Activated effector memory CD4-positive, alpha-beta T cell treated with anti-CD3 and anti-CD28 coated beads, Interleukin-2, amount 50 U/mL, for 16 hours (primary cell): ENCODE data around the gene ASPHD1.
"Not testable (repeated sequence)": the region's sequence is repeated elsewhere in the genome, so short reads cannot be mapped to it uniquely, and the experiment has no call there.

ENCODE experiments used
- DNase-seq: peaks from one replicate; pipeline ENCODE4 v3.0.0-alpha.2; 2020

ASPHD1 gene, protein sequence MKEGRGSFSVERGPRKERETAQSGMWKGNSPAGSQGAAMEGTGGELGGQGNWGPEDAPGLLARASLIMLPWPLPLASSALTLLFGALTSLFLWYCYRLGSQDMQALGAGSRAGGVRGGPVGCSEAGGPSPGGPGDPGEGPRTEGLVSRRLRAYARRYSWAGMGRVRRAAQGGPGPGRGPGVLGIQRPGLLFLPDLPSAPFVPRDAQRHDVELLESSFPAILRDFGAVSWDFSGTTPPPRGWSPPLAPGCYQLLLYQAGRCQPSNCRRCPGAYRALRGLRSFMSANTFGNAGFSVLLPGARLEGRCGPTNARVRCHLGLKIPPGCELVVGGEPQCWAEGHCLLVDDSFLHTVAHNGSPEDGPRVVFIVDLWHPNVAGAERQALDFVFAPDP

GRCh38 chr16:29900102-29900887 is at the start of gene ASPHD1:
Gene ASPHD1 (plus strand): TSS chr16:29900488. CDS start chr16:29900972, 484 bp downstream.
- peak; percentile 86 for DNase-seq

- DNase-seq: no peak
Observed at GRCh38 chr16:29850998-29851397, 49.3 kb upstream of the ASPHD1 start.

GRCh38 chr16:29852654-29853053 is 47.6 kb upstream of the ASPHD1 start:
- no peak for DNase-seq

GRCh38 chr16:29854520-29855100 is 45.7 kb upstream of the ASPHD1 start:
- no peak for DNase-seq

DNA sequence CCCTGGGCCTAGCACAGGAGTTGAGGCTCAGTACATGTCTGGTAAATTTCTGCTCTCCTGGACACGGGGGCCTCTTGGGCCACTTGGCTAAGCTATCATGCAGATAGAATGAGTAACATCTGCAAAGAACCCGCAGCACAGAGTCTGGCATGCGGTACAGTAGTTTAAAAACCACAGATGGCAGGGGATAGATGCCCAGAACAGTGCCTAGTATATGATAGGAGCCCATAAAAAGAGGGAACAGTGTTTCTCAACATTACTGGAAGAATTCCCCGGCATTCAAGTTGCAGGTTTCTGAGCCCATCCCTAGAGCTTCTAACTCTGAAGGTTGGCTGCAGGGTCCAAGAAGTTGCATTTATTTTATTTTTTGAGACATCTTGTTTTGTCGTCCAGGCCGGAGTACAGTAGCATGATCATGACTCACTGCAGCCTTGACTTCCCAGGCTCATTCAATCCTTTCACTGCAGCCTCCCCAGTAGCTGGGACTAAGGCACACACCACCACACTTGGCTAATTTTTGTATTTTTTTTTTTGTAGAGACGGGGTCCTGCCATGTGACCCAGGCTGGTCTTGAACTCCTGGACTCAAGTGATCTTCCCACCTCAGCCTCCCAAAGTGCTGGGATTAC is 43.0 kb upstream of the ASPHD1 start:
- no peak for DNase-seq

GRCh38 chr16:29858149-29858849 is 42.0 kb upstream of the ASPHD1 start:
- DNase-seq: no peak

- DNase-seq: no peak
Observed at GRCh38 chr16:29858974-29859373, 41.3 kb upstream of the ASPHD1 start.

DNA sequence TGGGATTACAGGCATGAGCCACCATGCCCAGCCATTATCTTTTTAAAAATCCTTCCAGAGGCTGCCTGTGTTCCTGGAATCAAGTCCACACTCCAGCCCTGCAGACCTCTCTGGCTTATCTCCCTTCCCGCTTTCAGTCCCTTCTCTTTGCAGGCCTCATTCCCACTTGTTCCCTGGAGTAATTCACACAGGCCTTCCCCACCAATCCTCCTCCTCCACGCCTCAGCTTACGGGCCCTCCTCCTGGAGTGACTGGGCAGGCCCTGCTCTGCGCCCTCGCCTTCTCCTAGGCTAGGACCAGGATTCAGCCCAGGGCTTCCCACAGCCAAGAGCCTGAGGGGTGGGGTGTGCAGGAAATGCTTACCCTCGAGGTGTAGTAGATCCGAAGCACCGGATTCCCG is 40.1 kb upstream of the ASPHD1 start:
- no peak for DNase-seq

DNA sequence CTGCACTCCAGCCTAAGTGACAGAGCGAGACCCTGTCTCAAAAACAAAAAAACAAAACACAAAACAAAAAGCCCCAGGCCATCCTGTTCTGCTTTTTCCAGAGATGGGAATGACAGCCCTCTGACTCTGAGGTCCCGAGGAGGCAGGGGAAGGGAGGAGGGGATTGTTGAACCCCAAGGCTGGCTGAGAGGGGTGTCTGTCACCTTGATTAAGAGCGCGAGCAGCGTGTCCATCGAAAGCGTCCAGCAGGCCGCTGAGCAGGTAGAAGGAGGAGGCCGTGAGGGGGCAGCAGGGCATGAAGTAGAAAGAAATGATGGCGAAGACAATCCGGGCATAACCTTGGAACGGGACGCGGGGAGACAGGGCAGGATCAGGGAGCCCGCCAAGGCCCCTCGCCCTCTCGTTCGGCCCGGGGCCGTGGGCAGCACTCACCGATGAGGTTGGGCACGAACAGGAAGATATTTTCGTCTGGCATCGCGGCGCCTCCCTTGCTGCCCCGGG is 37.9 kb upstream of the ASPHD1 start:
- DNase-seq: no peak

GRCh38 chr16:29862884-29863668 is 37.2 kb upstream of the ASPHD1 start, which contains the start of gene CDIPT:
Gene CDIPT (minus strand): TSS chr16:29863226. CDS start chr16:29862857, 369 bp downstream.
- peak; percentile 97 for DNase-seq

DNA sequence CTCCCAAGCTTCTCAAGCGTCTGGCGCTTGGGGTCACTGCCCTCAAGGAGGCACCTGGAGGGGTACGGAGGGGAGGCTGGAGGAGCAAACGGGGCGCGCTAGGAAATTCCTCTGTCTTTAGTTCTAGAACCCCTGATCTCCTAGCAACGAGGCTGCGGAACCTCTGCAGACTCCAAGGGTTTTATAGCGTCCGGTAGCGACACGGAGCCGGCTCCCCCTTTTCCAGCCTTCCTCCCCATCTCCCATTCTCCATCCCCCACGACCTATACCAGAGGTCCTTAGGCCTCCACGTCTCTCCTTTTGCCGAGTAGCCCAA is 36.7 kb upstream of the ASPHD1 start:
- DNase-seq: no peak

DNA sequence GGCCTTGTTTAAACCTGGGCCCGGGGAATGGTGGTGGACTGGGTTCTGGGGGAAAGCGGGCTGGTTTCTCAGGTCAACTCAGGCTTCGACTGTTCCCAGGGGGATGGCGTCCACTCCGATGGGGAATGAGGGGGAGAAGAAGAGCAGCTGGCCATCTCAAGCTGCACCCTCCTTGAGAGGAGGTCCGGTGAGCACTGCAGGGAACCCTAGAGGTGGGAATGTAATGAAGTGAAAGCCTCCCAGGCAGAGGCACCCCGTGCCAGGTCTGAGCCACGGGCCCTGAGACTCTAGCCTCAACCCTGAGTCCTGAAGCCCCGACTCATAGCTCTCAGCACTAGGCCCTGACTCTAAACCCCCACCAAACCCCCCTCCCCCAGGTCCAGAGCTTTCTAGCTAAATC is 36.1 kb upstream of the ASPHD1 start:
- DNase-seq: no peak

- no peak for DNase-seq
Observed at GRCh38 chr16:29868396-29869009, 31.8 kb upstream of the ASPHD1 start.

DNA sequence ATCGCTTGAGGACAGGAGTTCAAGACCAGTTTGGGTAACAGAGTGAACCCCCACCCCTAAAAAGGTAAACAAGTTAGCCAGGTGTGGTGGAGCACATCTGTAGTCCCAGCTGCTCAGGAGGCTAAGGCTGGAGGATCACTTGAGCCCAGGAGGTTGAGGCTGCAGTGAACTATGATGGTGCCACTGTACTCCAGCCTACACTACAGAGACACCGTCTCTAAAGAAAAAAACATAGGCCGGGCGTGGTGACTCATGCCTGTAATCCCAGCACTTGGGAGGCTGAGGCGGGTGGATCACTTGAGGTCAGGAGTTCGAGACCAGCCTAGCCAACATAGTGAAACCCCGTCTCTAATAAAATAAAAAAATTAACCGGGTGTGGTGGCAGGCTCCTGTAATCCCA is 31.2 kb upstream of the ASPHD1 start:
- DNase-seq: not testable (repeated sequence)

DNA sequence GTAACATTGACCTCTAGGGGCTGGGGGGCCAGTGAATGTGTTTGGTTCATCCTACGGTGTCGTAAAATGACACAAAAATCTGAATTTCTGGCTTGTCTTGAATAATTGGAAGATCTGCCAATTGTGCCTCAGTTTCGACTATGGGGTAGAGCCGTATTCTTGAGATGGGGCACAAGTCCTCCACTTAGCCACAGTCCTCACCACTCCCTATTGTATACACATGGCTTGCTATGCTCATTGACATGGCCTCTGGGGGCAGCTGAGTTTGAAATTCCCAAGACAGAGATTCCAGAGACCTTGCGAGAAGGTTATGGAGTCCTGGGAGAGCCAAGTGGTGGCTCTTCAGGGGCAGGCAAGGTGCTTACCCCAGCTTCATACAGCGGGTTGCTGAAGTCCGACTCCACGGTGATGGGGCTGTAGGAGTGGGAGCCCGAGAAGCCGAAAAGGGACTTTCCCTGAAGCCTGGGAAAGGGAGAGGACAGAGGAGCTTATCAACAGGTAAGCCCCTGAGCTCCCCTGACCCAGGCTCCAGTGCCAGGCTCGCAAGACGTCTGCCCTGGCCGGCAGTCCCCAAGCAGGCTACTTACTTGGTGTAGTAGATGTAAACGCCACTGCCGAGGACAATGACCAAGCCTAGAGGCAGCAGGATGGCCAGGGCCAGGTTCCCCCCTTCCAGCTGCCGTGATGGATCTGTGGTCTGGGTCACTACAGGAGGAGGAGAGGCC is 28.3 kb upstream of the ASPHD1 start:
- no peak for DNase-seq

DNA sequence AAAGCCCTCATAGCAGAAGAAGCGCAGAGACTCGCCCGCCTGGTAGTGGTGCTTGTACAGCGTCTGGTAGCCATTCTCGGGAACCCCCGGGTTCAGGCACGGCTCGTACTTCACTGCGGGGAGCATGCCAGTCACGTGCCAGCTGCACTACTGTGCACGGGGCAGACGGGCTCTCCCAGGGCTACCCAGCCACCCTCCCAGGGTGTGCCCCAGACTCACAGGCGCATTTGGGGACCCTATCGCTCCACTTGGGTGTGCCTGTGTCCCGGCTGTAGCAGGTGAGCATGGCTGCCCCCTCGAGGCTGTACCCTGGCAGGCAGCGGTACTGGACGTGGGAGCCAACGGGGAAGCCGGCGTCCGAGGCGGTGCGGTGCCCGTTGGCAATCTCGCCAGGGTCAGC is 27.0 kb upstream of the ASPHD1 start:
- DNase-seq: no peak

GRCh38 chr16:29875206-29875605 is 25.1 kb upstream of the ASPHD1 start:
- DNase-seq: no peak

GRCh38 chr16:29876217-29876593 is 24.1 kb upstream of the ASPHD1 start:
- DNase-seq: no peak

- peak; percentile 82 for DNase-seq
Observed at GRCh38 chr16:29876594-29877249, 23.6 kb upstream of the ASPHD1 start.
